MM.1S (cell line): Measurements from ENCODE around the gene EHBP1.

Source experiments
- DNase-seq: peaks from one replicate; pipeline ENCODE4 v3.0.0-alpha.2; 2015
- H2AFZ ChIP-seq: fragments of 300-600 bp; sonication (generic); 2 replicates; pipeline ENCODE4 v1.6.0; 2016; ENCODE audit warnings: antibody characterized with exemption, low read length
- H3F3A ChIP-seq: fragments of 300-600 bp; sonication (generic); 2 replicates; pipeline ENCODE4 v1.6.1; 2016; ENCODE audit warnings: mild to moderate bottlenecking, antibody characterized with exemption, low read length, moderate library complexity, mixed read lengths; ENCODE audit not compliant: insufficient read depth
- H3K27ac ChIP-seq: fragments of 300-600 bp; sonication (generic); 2 replicates; pipeline ENCODE4 v1.5.1; 2016; ENCODE audit warnings: mild to moderate bottlenecking, low read length
- H3K27me3 ChIP-seq: fragments of 300-600 bp; sonication (generic); replicated peaks from 2 replicates; pipeline ENCODE4 v1.6.0; 2016; ENCODE audit warnings: low read length; ENCODE audit not compliant: insufficient read depth
- H3K36me3 ChIP-seq: fragments of 300-600 bp; sonication (generic); replicated peaks from 2 replicates; pipeline ENCODE4 v1.6.1; 2016; ENCODE audit warnings: mild to moderate bottlenecking, low read length, mixed read lengths; ENCODE audit not compliant: insufficient read depth
- H3K4me1 ChIP-seq: fragments of 300-600 bp; sonication (generic); 2 replicates; pipeline ENCODE4 v1.6.1; 2016; ENCODE audit warnings: low read length, mixed read lengths
- H3K4me2 ChIP-seq: fragments of 300-600 bp; sonication (generic); 2 replicates; pipeline ENCODE4 v1.6.0; 2016; ENCODE audit warnings: low read depth, low read length
- H3K4me3 ChIP-seq: fragments of 300-600 bp; sonication (generic); 2 replicates; pipeline ENCODE4 v1.5.1; 2016; ENCODE audit warnings: low read length, mixed read lengths
- H3K79me2 ChIP-seq: fragments of 300-600 bp; sonication (generic); 2 replicates; pipeline ENCODE4 v1.6.1; 2016; ENCODE audit warnings: mixed run types, low read length, mixed read lengths
- H3K9ac ChIP-seq: fragments of 300-600 bp; sonication (generic); 2 replicates; pipeline ENCODE4 v1.6.1; 2016; ENCODE audit warnings: low read length, mixed read lengths
- H3K9me2 ChIP-seq: fragments of 300-600 bp; sonication (generic); replicated peaks from 2 replicates; pipeline ENCODE4 v1.6.1; 2016; ENCODE audit warnings: mild to moderate bottlenecking, low read length, mixed read lengths; ENCODE audit not compliant: insufficient read depth
- H3K9me3 ChIP-seq: fragments of 300-600 bp; sonication (generic); replicated peaks from 2 replicates; pipeline ENCODE4 v1.6.1; 2016; ENCODE audit warnings: mild to moderate bottlenecking, low read length, mixed read lengths; ENCODE audit not compliant: insufficient read depth
- H4K20me1 ChIP-seq: fragments of 300-600 bp; sonication (generic); 2 replicates; pipeline ENCODE4 v1.6.1; 2016; ENCODE audit warnings: mild to moderate bottlenecking, low read length, moderate library complexity, mixed read lengths; ENCODE audit not compliant: insufficient read depth
- CTCF ChIP-seq: fragments of 300-600 bp; sonication (generic); IDR thresholded peaks from 2 replicates; pipeline ENCODE4 v1.5.1; 2016; ENCODE audit warnings: antibody characterized with exemption, low read length, mixed read lengths
- EZH2 ChIP-seq: fragments of 300-600 bp; sonication (generic); optimal IDR thresholded peaks from 2 replicates; pipeline ENCODE3; 2017; ENCODE audit warnings: low read depth, mild to moderate bottlenecking, antibody characterized with exemption, low read length, mixed read lengths
- EZH2phosphoT487 ChIP-seq: fragments of 300-600 bp; sonication (generic); IDR thresholded peaks from 2 replicates; pipeline ENCODE4 v1.6.1; 2018; ENCODE audit warnings: antibody characterized with exemption, low read length

The EHBP1 gene

GRCh38 chr2:63001576-63001975 lies 296.1 kb downstream of the EHBP1 start:
- TF ChIP-seq EZH2 (no peak), EZH2phosphoT487 (no peak), CTCF (no peak)
- Histone ChIP-seq H2AFZ (no peak overlapping the region), H3K27ac (no peak overlapping the region), H3K36me3 (no peaks in the 10 kb centered on the region), H3K4me1 (no peaks in the 10 kb centered on the region), H3F3A (no peaks in the 10 kb centered on the region), H3K79me2 (no peaks in the 10 kb centered on the region), H3K4me3 (no peak overlapping the region), H3K27me3 (no peaks in the 10 kb centered on the region), H4K20me1 (no peaks in the 10 kb centered on the region), H3K9me2 (no peaks in the 10 kb centered on the region), H3K9me3 (no peaks in the 10 kb centered on the region), H3K4me2 (no peak overlapping the region), H3K9ac (no peak overlapping the region)
- no peak for DNase-seq

GRCh38 chr2:63003351-63003750 lies 297.8 kb downstream of the EHBP1 start:
- Histone ChIP-seq H2AFZ (no peak overlapping the region), H3K9ac (no peak overlapping the region), H3K9me2 (no peaks in the 10 kb centered on the region), H4K20me1 (no peaks in the 10 kb centered on the region), H3K79me2 (no peaks in the 10 kb centered on the region), H3K4me2 (no peak overlapping the region), H3K9me3 (no peaks in the 10 kb centered on the region), H3K27ac (no peak overlapping the region), H3K4me3 (no peak overlapping the region), H3K27me3 (no peaks in the 10 kb centered on the region), H3K4me1 (no peaks in the 10 kb centered on the region), H3K36me3 (no peaks in the 10 kb centered on the region), H3F3A (no peaks in the 10 kb centered on the region)
- TF ChIP-seq EZH2phosphoT487 (no peak), CTCF (no peak), EZH2 (no peak)
- DNase-seq: no peak

GRCh38 chr2:63007813-63008458 lies 302.4 kb downstream of the EHBP1 start:
- no peaks in the 10 kb centered on the region for H3K9me2 ChIP-seq
- no peaks in the 10 kb centered on the region for H3K9me3 ChIP-seq
- H3K4me3 ChIP-seq: no peak overlapping the region
- no peaks in the 10 kb centered on the region for H3K36me3 ChIP-seq
- H3K27ac ChIP-seq: no peak overlapping the region
- no peak for TF ChIP-seq EZH2phosphoT487
- TF ChIP-seq EZH2: no peak
- TF ChIP-seq CTCF: no peak
- H3K27me3 ChIP-seq: no peaks in the 10 kb centered on the region
- no peaks in the 10 kb centered on the region for H3K79me2 ChIP-seq
- H3K4me1 ChIP-seq: no peaks in the 10 kb centered on the region
- H3K4me2 ChIP-seq: no peak overlapping the region
- H4K20me1 ChIP-seq: no peaks in the 10 kb centered on the region
- H3F3A ChIP-seq: no peaks in the 10 kb centered on the region
- DNase-seq: no peak
- no peak overlapping the region for H3K9ac ChIP-seq
- H2AFZ ChIP-seq: no peak overlapping the region
